ENCODE measurements around the gene GAGE12J. TPM values are rescaled to one million over a fixed set of nuclear protein-coding genes. Genes with fewer than 3 reads are reported as not detected.
"Not testable (repeated sequence)": the region's sequence is repeated elsewhere in the genome, so short reads cannot be mapped to it uniquely, and the experiment has no call there.

The GAGE12J gene, protein sequence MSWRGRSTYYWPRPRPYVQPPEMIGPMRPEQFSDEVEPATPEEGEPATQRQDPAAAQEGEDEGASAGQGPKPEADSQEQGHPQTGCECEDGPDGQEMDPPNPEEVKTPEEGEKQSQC
- not detected for total RNA-seq

DNA sequence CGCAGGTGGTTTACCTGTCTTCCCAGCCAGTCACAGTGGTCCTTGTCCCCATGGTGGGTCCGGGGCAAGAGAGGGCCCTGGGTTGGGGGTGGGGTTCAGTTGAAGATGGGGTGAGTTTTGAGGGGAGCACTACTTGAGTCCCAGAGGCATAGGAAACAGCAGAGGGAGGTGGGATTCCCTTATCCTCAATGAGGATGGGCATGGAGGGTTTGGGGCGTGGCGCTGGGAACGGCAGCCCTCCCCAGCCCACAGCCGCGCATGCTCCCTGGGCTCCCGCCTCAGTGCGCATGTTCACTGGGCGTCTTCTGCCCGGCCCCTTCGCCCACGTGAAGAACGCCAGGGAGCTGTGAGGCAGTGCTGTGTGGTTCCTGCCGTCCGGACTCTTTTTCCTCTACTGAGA lies at the start of gene GAGE12J:
Gene GAGE12J, plus strand, starts transcription at position 301 of the 400 bp plus-strand sequence. CDS start 1,157 bp downstream, outside the sequence.
- H3K27ac ChIP-seq, H3K27me3 ChIP-seq, H3K36me3 ChIP-seq, H3K4me1 ChIP-seq, H3K4me3 ChIP-seq, ATAC-seq, H3K9me3 ChIP-seq: not testable (repeated sequence)
- WGBS, 2 donors (ENCODE audit: low coverage in 1 of 2): 100% methylated on average over 1 of the region's 16 CpGs; no CpG with 5 or more reads in 1 of the 2 donors

- ATAC-seq: no peak
- Histone ChIP-seq H3K4me3 (no peak overlapping the region), H3K9me3 (no peaks in the 10 kb centered on the region), H3K27ac (no peak overlapping the region), H3K4me1 (peaks cover 0 to 55% (median 7%) of the 10 kb centered on the region in 3 donors), H3K36me3 (no peaks in the 10 kb centered on the region), H3K27me3 (no peaks in the 10 kb centered on the region)
- 56 to 77% methylated on average over 3 to 5 of the region's 6 CpGs for WGBS, 2 donors (ENCODE audit: low coverage in 1 of 2)
- no peak for TF ChIP-seq POLR2A (IDR thresholded peaks at IDR 0.05)
- TF ChIP-seq CTCF (IDR thresholded peaks at IDR 0.05): no peak
- TF ChIP-seq POLR2AphosphoS5 (IDR thresholded peaks at IDR 0.05): no peak
- no peak for TF ChIP-seq EP300 (IDR thresholded peaks at IDR 0.05)
Observed at GRCh38 chrX:49272421-49272820, 49.4 kb upstream of the GAGE12J start.

- Histone ChIP-seq H3K4me1 (peaks cover 0 to 55% (median 7%) of the 10 kb centered on the region in 3 donors), H3K27me3 (no peaks in the 10 kb centered on the region), H3K4me3 (no peak overlapping the region), H3K27ac (no peak overlapping the region), H3K9me3 (no peaks in the 10 kb centered on the region), H3K36me3 (no peaks in the 10 kb centered on the region)
- no peak for TF ChIP-seq CTCF (IDR thresholded peaks at IDR 0.05)
- WGBS, 2 donors (ENCODE audit: low coverage in 1 of 2): 89% methylated on average over 4 of the region's 8 CpGs; no CpG with 5 or more reads in 1 of the 2 donors
- ATAC-seq: no peak
Observed at GRCh38 chrX:49273181-49273727, 48.6 kb upstream of the GAGE12J start.

DNA sequence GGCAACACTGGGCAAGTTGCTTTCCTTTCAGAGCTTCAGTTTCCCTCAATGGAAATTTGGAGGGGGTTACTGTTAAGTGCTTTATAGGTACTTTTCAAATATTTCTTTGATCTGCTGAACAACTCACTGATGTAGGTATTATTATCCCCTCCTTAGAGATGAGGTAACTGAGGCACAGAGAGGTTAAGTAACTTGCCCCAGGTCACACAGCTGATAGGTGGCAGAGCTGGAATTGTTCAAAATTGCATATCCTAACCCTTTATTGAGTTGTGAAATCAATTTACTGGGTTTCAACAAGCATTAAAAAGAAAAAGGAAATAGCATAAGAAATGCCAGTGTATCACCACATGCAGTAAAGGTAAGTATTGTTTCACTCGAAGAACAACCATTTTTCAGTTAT lies 45.6 kb upstream of the GAGE12J start:
- 33 to 100% methylated on average over 1 of the region's 1 CpG for WGBS, 2 donors (ENCODE audit: low coverage in 1 of 2)
- no peak for ATAC-seq
- H3K36me3 ChIP-seq: no peaks in the 10 kb centered on the region
- H3K27ac ChIP-seq: no peak overlapping the region
- H3K27me3 ChIP-seq: no peaks in the 10 kb centered on the region
- TF ChIP-seq EP300 (IDR thresholded peaks at IDR 0.05): no peak
- no peak for TF ChIP-seq CTCF (IDR thresholded peaks at IDR 0.05)
- TF ChIP-seq POLR2A (IDR thresholded peaks at IDR 0.05): no peak
- no peak for TF ChIP-seq POLR2AphosphoS5 (IDR thresholded peaks at IDR 0.05)
- H3K4me3 ChIP-seq: no peak overlapping the region
- peaks cover 0 to 45% (median 0%) of the 10 kb centered on the region in 3 donors for H3K4me1 ChIP-seq
- H3K9me3 ChIP-seq: no peaks in the 10 kb centered on the region

DNA sequence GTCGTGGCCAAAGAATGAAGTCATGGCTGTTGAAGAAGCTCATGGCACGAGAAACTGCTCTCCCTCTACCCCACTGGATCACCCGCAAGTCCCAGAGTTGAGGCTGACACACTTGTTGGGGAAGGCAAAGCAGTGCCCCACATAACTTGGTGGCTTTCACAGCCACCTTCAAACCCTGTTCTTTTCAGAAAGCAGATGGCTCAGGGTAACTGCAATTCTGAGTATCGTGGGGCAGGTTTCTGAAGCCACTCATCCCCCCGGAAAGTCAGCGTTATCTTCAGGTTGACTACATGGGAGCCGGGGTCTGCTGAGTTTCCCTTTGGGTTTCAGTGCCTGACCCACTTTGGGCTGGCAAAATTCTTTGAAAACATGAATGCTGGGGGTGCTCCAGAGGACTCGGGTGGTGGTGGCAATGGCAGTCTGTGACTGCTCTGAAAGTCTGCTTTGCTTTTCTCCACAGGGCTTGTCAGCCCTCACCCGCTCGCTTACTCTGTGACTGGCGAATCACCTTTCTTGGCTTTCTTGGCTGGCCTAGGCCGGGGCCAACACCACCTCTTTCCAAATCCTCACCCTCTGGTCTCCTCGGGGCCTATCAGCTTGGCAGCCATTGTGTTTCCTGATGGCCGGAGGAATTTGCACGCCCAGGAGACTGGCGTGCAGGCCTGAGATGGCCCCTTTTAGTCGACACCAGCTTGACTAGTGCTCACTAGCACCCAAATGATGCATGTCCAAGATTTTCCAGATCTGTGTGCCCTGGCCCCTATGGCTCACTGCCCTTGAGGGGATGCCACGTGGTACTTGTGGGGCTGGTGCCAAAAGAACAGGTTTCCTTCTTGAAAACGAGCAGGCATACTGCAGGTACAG lies 44.9 kb upstream of the GAGE12J start:
- H3K4me3 ChIP-seq: no peak overlapping the region
- 36 to 67% methylated on average over 4 to 12 of the region's 19 CpGs for WGBS, 2 donors (ENCODE audit: low coverage in 1 of 2)
- no peaks in the 10 kb centered on the region for H3K36me3 ChIP-seq
- H3K9me3 ChIP-seq: no peaks in the 10 kb centered on the region
- no peak for TF ChIP-seq POLR2AphosphoS5 (IDR thresholded peaks at IDR 0.05)
- TF ChIP-seq POLR2A (IDR thresholded peaks at IDR 0.05): no peak
- no peak for TF ChIP-seq CTCF (IDR thresholded peaks at IDR 0.05)
- TF ChIP-seq EP300 (IDR thresholded peaks at IDR 0.05): no peak
- ATAC-seq: no peak
- H3K27me3 ChIP-seq: no peaks in the 10 kb centered on the region
- peak overlapping the region in 1 of 4 donors; percentile 9 for H3K27ac ChIP-seq
- peaks cover 0 to 38% (median 0%) of the 10 kb centered on the region in 3 donors for H3K4me1 ChIP-seq
